HepG2 (cell line): ENCODE results near the gene ECSIT. TPM values are rescaled to one million over a fixed set of nuclear protein-coding genes. Genes with fewer than 3 reads are reported as not detected.

Experiments
- ATF7-NPFF ChIP-seq: sonication (generic); formaldehyde crosslinking; IDR thresholded peaks from 2 replicates; pipeline ENCODE4 v1.8.1; 2023; ENCODE audit warnings: mild to moderate bottlenecking, low read depth, missing genetic modification reagents, moderate library complexity
- DNMT1 ChIP-seq: sonication (generic); formaldehyde crosslinking; IDR thresholded peaks from 2 replicates; pipeline ENCODE4 v1.5.1; 2020; ENCODE audit warnings: mild to moderate bottlenecking, missing genetic modification reagents
- FOXO1 ChIP-seq: sonication (generic); formaldehyde crosslinking; IDR thresholded peaks from 2 replicates; pipeline ENCODE4 v1.4.0; 2020; ENCODE audit warnings: missing genetic modification reagents
- IKZF1 ChIP-seq: fragments of 450-650 bp; IDR thresholded peaks from 2 replicates; pipeline ENCODE4 v1.7.1; 2016
- JUNB ChIP-seq: sonication (generic); formaldehyde crosslinking; IDR thresholded peaks from 2 replicates; pipeline ENCODE4 v1.8.0; 2022; ENCODE audit warnings: missing genetic modification reagents, mild to moderate bottlenecking, borderline replicate concordance
- KLF15 ChIP-seq: sonication (generic); formaldehyde crosslinking; IDR thresholded peaks from 2 replicates; pipeline ENCODE4 v1.8.1; 2023; ENCODE audit warnings: borderline replicate concordance, mild to moderate bottlenecking, inconsistent platforms, missing genetic modification reagents, mixed read lengths
- NFE2 ChIP-seq: sonication (generic); formaldehyde crosslinking; IDR thresholded peaks from 2 replicates; pipeline ENCODE4 v1.4.0; 2020; ENCODE audit warnings: missing genetic modification reagents
- SNAI1 ChIP-seq: sonication (generic); formaldehyde crosslinking; IDR thresholded peaks from 2 replicates; pipeline ENCODE4 v1.5.0; 2020; ENCODE audit warnings: mild to moderate bottlenecking, missing genetic modification reagents, borderline replicate concordance
- TEAD2 ChIP-seq: sonication (generic); formaldehyde crosslinking; IDR thresholded peaks from 2 replicates; pipeline ENCODE4 v1.9.0; 2021; ENCODE audit warnings: missing genetic modification reagents
- ZNF329 ChIP-seq: sonication (generic); formaldehyde crosslinking; IDR thresholded peaks from 2 replicates; pipeline ENCODE4 v1.9.0; 2021; ENCODE audit warnings: low read depth, mild to moderate bottlenecking, missing genetic modification reagents
- ZNF530 ChIP-seq: sonication (generic); formaldehyde crosslinking; IDR thresholded peaks from 2 replicates; pipeline ENCODE4 v1.5.0; 2020; ENCODE audit warnings: low read depth, mild to moderate bottlenecking, missing genetic modification reagents
- ZNF709 ChIP-seq: sonication (generic); formaldehyde crosslinking; IDR thresholded peaks from 2 replicates; pipeline ENCODE4 v1.5.0; 2020; ENCODE audit warnings: mild to moderate bottlenecking, missing genetic modification reagents
- ZNF737 ChIP-seq: sonication (generic); formaldehyde crosslinking; IDR thresholded peaks from 2 replicates; pipeline ENCODE4 v1.5.0; 2020; ENCODE audit warnings: missing genetic modification reagents, mild to moderate bottlenecking, borderline replicate concordance
- ZNF891 ChIP-seq: sonication (generic); formaldehyde crosslinking; IDR thresholded peaks from 2 replicates; pipeline ENCODE4 v1.5.0; 2020; ENCODE audit warnings: mild to moderate bottlenecking, missing genetic modification reagents
- polyA plus RNA-seq, 8 experiments: library from polyadenylated mRNA; depleted of rRNA in 3 of 8; stranded (reverse) in 7 of 8; unstranded in 1 of 8; fragments of >200 nt; fragmentation: Illumina TruSeq in 4 of 8; extraction: Trizol in 4 of 8; gene quantifications; 2 replicates each; pipeline versions ENCODE4 v1.2.1 to v1.2.3, GENCODE V29; 2011 to 2016; ENCODE audit warnings: low read depth in 4 of 8, missing spikeins in 1 of 8, mixed read lengths in 1 of 8; ENCODE audit not compliant: insufficient read depth in 1 of 8
- total RNA-seq, 5 experiments: library from RNA; depleted of rRNA; stranded (reverse); fragments of >200 nt; fragmentation: Illumina TruSeq; extraction: Trizol; gene quantifications; 2 replicates each; pipeline ENCODE4 v1.2.3, GENCODE V29; 2016; ENCODE audit warnings: low read depth in 1 of 5
- TF ChIP-seq, protein P1 (sequence below): sonication (generic); formaldehyde crosslinking; IDR thresholded peaks from 2 replicates; pipeline ENCODE4 v1.8.0; 2022; ENCODE audit warnings: missing genetic modification reagents, mild to moderate bottlenecking, inconsistent platforms, borderline replicate concordance
- TF ChIP-seq, protein P2 (sequence below): sonication (generic); formaldehyde crosslinking; IDR thresholded peaks from 2 replicates; pipeline ENCODE4 v1.9.0; 2021; ENCODE audit warnings: missing genetic modification reagents, borderline replicate concordance
- TF ChIP-seq, protein P3 (sequence below): sonication (generic); formaldehyde crosslinking; IDR thresholded peaks from 2 replicates; pipeline ENCODE4 v1.8.1; 2023; ENCODE audit warnings: mild to moderate bottlenecking, missing genetic modification reagents
- TF ChIP-seq, protein P4 (sequence below): sonication (generic); formaldehyde crosslinking; IDR thresholded peaks from 2 replicates; pipeline ENCODE4 v1.8.0; 2022; ENCODE audit warnings: mild to moderate bottlenecking, missing genetic modification reagents, moderate library complexity
- TF ChIP-seq, protein P5 (sequence below): sonication (generic); formaldehyde crosslinking; IDR thresholded peaks from 2 replicates; pipeline ENCODE4 v1.4.0; 2020; ENCODE audit warnings: missing genetic modification reagents, mild to moderate bottlenecking, borderline replicate concordance

ECSIT gene
- total and polyA plus RNA-seq, 2 of the 13 experiments (the other 11 are each of a cell fraction or from before 2014, with no cell fraction given): 36.4 to 62.3 TPM

DNA sequence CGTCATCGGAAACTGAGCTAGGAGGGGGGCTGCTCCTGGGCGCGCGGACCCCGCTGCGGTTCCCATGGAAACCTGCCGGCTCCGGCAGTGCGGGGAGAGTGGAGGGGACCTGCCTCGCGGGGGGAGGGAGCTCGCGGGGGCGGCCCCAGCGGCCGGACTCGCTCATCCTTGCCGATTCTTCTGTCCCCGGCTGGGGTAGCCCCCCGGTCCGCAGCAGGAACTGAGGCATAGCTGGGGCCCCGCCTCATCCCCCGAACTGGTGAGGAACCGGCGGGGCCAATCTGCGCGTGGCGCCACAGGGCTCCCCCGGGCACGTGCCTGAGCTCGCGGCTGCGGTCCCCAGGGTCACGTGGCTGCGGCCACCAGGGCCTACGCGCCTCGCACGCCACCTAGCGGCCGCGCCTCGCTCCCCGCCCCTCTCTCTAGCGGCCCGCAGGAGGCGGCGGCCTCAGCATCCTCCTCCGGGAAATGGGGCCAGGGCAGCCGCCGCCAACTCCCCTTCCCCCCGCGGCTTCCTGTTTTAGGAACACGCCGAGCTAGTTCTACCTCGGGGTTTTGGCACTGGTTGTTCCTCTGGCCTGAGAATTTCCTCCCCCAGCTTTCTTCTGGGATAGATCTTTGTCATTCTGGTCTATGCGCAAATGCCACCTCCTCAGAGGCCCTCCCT lies 46.4 kb downstream of the ECSIT start (continued):
- peak; percentile 73; the same call in 1 of the 2 replicates for TF ChIP-seq KLF15 (CRISPR knock-in tag)
- 0 out of 2 replicates have a peak, but pooled peaks have one; percentile 55 for TF ChIP-seq SNAI1
- TF ChIP-seq NFE2 (CRISPR knock-in tag): no peak
- TF ChIP-seq ZNF709 (CRISPR knock-in tag): no peak
- no peak for TF ChIP-seq ZNF737 (CRISPR knock-in tag)
- TF ChIP-seq, protein P1, sequence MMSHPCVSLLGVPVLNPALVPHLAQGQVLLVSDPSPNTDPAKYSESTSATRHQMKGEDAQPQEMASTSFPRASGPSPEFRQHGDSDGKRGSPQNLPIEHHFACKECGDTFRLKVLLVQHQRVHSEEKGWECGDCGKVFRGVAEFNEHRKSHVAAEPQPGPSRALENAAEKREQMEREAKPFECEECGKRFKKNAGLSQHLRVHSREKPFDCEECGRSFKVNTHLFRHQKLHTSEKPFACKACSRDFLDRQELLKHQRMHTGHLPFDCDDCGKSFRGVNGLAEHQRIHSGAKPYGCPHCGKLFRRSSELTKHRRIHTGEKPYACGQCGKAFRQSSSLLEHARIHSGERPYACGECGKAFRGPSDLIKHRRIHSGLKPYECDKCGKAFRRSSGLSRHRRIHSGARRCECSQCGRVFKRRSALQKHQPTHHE (CRISPR knock-in tag): peak; percentile 87; the same call in 1 of the 2 replicates
- TF ChIP-seq, protein P2, sequence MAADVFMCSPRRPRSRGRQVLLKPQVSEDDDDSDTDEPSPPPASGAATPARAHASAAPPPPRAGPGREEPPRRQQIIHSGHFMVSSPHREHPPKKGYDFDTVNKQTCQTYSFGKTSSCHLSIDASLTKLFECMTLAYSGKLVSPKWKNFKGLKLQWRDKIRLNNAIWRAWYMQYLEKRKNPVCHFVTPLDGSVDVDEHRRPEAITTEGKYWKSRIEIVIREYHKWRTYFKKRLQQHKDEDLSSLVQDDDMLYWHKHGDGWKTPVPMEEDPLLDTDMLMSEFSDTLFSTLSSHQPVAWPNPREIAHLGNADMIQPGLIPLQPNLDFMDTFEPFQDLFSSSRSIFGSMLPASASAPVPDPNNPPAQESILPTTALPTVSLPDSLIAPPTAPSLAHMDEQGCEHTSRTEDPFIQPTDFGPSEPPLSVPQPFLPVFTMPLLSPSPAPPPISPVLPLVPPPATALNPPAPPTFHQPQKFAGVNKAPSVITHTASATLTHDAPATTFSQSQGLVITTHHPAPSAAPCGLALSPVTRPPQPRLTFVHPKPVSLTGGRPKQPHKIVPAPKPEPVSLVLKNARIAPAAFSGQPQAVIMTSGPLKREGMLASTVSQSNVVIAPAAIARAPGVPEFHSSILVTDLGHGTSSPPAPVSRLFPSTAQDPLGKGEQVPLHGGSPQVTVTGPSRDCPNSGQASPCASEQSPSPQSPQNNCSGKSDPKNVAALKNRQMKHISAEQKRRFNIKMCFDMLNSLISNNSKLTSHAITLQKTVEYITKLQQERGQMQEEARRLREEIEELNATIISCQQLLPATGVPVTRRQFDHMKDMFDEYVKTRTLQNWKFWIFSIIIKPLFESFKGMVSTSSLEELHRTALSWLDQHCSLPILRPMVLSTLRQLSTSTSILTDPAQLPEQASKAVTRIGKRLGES (CRISPR knock-in tag): 0 out of 2 replicates have a peak, but pooled peaks have one; percentile 48
- 0 out of 2 replicates have a peak, but pooled peaks have one; percentile 54 for TF ChIP-seq TEAD2 (CRISPR knock-in tag)
- TF ChIP-seq JUNB (CRISPR knock-in tag): no peak
- no peak for TF ChIP-seq ZNF530
- peak; percentile 73; the same call in 1 of the 2 replicates for TF ChIP-seq DNMT1
- TF ChIP-seq ATF7-NPFF (CRISPR knock-in tag): peak; percentile 74
- TF ChIP-seq, protein P3, sequence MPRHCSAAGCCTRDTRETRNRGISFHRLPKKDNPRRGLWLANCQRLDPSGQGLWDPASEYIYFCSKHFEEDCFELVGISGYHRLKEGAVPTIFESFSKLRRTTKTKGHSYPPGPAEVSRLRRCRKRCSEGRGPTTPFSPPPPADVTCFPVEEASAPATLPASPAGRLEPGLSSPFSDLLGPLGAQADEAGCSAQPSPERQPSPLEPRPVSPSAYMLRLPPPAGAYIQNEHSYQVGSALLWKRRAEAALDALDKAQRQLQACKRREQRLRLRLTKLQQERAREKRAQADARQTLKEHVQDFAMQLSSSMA (CRISPR knock-in tag): no peak
- peak; percentile 40 for TF ChIP-seq FOXO1 (CRISPR knock-in tag)
- TF ChIP-seq, protein P4, sequence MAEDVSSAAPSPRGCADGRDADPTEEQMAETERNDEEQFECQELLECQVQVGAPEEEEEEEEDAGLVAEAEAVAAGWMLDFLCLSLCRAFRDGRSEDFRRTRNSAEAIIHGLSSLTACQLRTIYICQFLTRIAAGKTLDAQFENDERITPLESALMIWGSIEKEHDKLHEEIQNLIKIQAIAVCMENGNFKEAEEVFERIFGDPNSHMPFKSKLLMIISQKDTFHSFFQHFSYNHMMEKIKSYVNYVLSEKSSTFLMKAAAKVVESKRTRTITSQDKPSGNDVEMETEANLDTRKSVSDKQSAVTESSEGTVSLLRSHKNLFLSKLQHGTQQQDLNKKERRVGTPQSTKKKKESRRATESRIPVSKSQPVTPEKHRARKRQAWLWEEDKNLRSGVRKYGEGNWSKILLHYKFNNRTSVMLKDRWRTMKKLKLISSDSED (CRISPR knock-in tag): no peak
- TF ChIP-seq, protein P5, sequence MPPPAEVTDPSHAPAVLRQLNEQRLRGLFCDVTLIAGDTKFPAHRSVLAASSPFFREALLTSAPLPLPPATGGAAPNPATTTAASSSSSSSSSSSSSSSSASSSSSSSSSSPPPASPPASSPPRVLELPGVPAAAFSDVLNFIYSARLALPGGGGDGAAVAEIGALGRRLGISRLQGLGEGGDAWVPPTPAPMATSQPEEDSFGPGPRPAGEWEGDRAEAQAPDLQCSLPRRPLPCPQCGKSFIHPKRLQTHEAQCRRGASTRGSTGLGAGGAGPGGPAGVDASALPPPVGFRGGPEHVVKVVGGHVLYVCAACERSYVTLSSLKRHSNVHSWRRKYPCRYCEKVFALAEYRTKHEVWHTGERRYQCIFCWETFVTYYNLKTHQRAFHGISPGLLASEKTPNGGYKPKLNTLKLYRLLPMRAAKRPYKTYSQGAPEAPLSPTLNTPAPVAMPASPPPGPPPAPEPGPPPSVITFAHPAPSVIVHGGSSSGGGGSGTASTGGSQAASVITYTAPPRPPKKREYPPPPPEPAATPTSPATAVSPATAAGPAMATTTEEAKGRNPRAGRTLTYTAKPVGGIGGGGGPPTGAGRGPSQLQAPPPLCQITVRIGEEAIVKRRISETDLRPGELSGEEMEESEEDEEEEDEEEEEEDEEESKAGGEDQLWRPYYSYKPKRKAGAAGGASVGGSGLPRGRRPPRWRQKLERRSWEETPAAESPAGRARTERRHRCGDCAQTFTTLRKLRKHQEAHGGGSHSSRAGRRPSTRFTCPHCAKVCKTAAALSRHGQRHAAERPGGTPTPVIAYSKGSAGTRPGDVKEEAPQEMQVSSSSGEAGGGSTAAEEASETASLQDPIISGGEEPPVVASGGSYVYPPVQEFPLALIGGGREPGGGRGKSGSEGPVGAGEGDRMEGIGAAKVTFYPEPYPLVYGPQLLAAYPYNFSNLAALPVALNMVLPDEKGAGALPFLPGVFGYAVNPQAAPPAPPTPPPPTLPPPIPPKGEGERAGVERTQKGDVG (CRISPR knock-in tag): no peak
- TF ChIP-seq ZNF891: no peak; the same call in 1 of the 2 replicates
- no peak for TF ChIP-seq ZNF329 (CRISPR knock-in tag)
- TF ChIP-seq IKZF1: no peak
